Endodermal cell (in vitro differentiated cells): ENCODE measurements around the gene PDIA4. TPM values are rescaled to one million over a fixed set of nuclear protein-coding genes. Genes with fewer than 3 reads are reported as not detected.

Experiments used
- DNase-seq: peaks from one replicate; pipeline ENCODE4 v3.0.0-alpha.2; 2017
- H3K27ac ChIP-seq: 2 replicates; pipeline ENCODE4 v1.5.1; 2013; ENCODE audit warnings: mild to moderate bottlenecking, low read depth, low read length, moderate library complexity
- H3K27me3 ChIP-seq: 2 replicates; pipeline ENCODE4 v1.6.1; 2013; ENCODE audit warnings: mild to moderate bottlenecking, low read length, moderate library complexity; ENCODE audit not compliant: insufficient read depth, control insufficient read depth, poor library complexity, severe bottlenecking
- H3K36me3 ChIP-seq: 2 replicates; pipeline ENCODE4 v1.7.0; 2013; ENCODE audit warnings: mild to moderate bottlenecking, low read length, moderate library complexity; ENCODE audit not compliant: control insufficient read depth, insufficient read depth
- H3K4me1 ChIP-seq: one replicate; pipeline ENCODE4 v1.7.0; 2013; ENCODE audit warnings: low read length; ENCODE audit not compliant: control insufficient read depth, insufficient read depth
- H3K4me3 ChIP-seq: 2 replicates; pipeline ENCODE4 v1.5.1; 2013; ENCODE audit warnings: mild to moderate bottlenecking, low read length, moderate library complexity
- H3K9ac ChIP-seq: 2 replicates; pipeline ENCODE4 v1.6.1; 2013; ENCODE audit warnings: mild to moderate bottlenecking, low read length, moderate library complexity; ENCODE audit not compliant: poor library complexity, severe bottlenecking; ENCODE audit errors: extremely low read depth
- H3K9me3 ChIP-seq: 2 replicates; pipeline ENCODE4 v1.6.1; 2013; ENCODE audit warnings: mild to moderate bottlenecking, low read length, moderate library complexity; ENCODE audit not compliant: control insufficient read depth
- H3K27ac Mint-ChIP-seq: 2 replicates; pipeline ENCODE4 v1.8.0; 2020; ENCODE audit warnings: mixed read lengths
- H3K27me3 Mint-ChIP-seq: 2 replicates; pipeline ENCODE4 v1.8.0; 2021; ENCODE audit warnings: mild to moderate bottlenecking, mixed read lengths; ENCODE audit not compliant: insufficient read depth
- H3K36me3 Mint-ChIP-seq: 2 replicates; pipeline ENCODE4 v1.8.0; 2020; ENCODE audit warnings: low read depth, mixed read lengths
- H3K4me1 Mint-ChIP-seq: 2 replicates; pipeline ENCODE4 v1.8.0; 2020; ENCODE audit warnings: mixed read lengths
- H3K4me3 Mint-ChIP-seq: 2 replicates; pipeline ENCODE4 v1.8.0; 2020; ENCODE audit warnings: mild to moderate bottlenecking, moderate library complexity, mixed read lengths
- H3K9me3 Mint-ChIP-seq: 2 replicates; pipeline ENCODE4 v1.8.0; 2020; ENCODE audit warnings: mild to moderate bottlenecking, mixed read lengths
- CTCF ChIP-seq: fragments of 200-600 bp; sonication (generic); conservative IDR thresholded peaks from 2 replicates; pipeline ENCODE4 v1.5.0; 2021; ENCODE audit warnings: antibody characterized with exemption, mild to moderate bottlenecking
- WGBS, 2 experiments: methylation state at CpG; one replicate each; pipeline versions ENCODE4 v1.1.5 to v1.1.7; 2013; ENCODE audit warnings: missing lambda C conversion rate in 2 of 2, mixed read lengths in 1 of 2; ENCODE audit not compliant: insufficient coverage in 1 of 2, insufficient read length in 1 of 2; 5-methylcytosine and 5-hydroxymethylcytosine counted together
- total RNA-seq, 2 donors: library from RNA; stranded (reverse); fragmentation: NEBNext Ultra II Directional in 1 of 2; extraction: Animal tissue kit (Norgen Biotek cat#: 25700) in 1 of 2; gene quantifications; 2 replicates in 1 of 2; 3 replicates in 1 of 2; pipeline ENCODE4 v1.2.1, GENCODE V29; 2021

PDIA4 gene
- total RNA-seq, 2 donors from 2014 or later = 369 to 402 TPM

DNA sequence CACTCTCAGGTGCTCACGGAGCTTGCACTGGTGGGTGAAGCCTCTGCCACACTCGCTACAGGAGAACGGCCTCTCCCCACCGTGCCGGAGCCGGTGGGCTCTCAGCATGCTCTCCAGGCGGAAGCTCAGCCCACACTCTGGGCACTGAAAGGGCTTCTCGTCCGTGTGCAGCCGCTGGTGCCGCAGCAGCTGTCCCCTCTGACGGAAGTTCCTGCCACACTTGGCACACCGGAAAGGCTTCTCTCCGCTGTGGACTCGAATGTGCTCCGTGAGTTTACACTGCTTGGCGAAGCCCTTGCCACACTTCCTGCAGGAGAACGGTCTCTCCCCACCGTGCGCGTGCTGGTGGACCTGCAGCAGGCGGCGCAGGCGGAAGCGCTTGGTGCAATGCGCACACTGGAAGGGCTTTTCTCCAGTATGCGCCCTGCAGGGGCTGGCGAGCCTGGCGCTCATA lies 42.9 kb upstream of the PDIA4 start:
- no peaks in the 10 kb centered on the region for H3K9me3 ChIP-seq
- H3K4me3 Mint-ChIP-seq = no peak overlapping the region
- no peak overlapping the region for H3K4me3 ChIP-seq
- H3K36me3 Mint-ChIP-seq = peaks cover 45% of the 10 kb centered on the region
- H3K9ac ChIP-seq = no peak overlapping the region
- H3K27me3 Mint-ChIP-seq = no peaks in the 10 kb centered on the region
- H3K4me1 ChIP-seq = no peaks in the 10 kb centered on the region
- 95 to 96% methylated on average over 27 to 29 of the region's 29 CpGs for WGBS, 2 experiments
- TF ChIP-seq CTCF = no peak
- H3K36me3 ChIP-seq = peaks cover 45% of the 10 kb centered on the region
- H3K27ac ChIP-seq = no peak overlapping the region
- DNase-seq = no peak
- H3K27ac Mint-ChIP-seq = no peak overlapping the region
- no peaks in the 10 kb centered on the region for H3K27me3 ChIP-seq
- H3K9me3 Mint-ChIP-seq = no peaks in the 10 kb centered on the region
- no peaks in the 10 kb centered on the region for H3K4me1 Mint-ChIP-seq

GRCh38 chr7:149070372-149071125 lies 42.2 kb upstream of the PDIA4 start:
- Histone ChIP-seq H3K9ac (no peak overlapping the region), H3K9me3 (no peaks in the 10 kb centered on the region), H3K36me3 (peaks cover 45% of the 10 kb centered on the region), H3K4me1 (no peaks in the 10 kb centered on the region), H3K27me3 (no peaks in the 10 kb centered on the region), H3K4me3 (no peak overlapping the region), H3K27ac (peak overlapping the region; percentile 24)
- peaks cover 47% of the 10 kb centered on the region for H3K36me3 Mint-ChIP-seq
- H3K4me3 Mint-ChIP-seq = no peak overlapping the region
- no peaks in the 10 kb centered on the region for H3K27me3 Mint-ChIP-seq
- TF ChIP-seq CTCF = no peak
- no peaks in the 10 kb centered on the region for H3K4me1 Mint-ChIP-seq
- DNase-seq = no peak
- no peak overlapping the region for H3K27ac Mint-ChIP-seq
- H3K9me3 Mint-ChIP-seq = no peaks in the 10 kb centered on the region
- 95 to 97% methylated on average over 28 to 31 of the region's 31 CpGs for WGBS, 2 experiments

DNA sequence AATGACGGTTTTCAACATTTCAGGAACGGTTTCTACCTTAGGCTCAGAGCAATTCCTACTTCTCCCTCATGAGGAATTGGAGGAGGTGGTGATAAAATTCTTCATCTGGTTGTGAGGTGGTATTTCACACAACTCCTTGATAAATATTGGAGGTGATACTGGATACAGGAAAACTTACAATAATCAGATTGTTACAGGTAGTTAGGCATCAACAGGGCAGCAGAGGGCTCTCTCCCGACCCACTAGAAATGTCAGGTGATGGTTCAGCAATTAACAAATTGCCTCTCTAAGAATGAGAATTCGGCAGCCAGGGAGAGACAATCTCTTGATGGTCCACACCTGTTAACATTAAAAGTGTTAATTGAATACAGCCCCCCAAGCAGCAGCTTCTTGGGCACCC lies 39.6 kb upstream of the PDIA4 start:
- Histone ChIP-seq H3K4me3 (no peak overlapping the region), H3K36me3 (peaks cover 32% of the 10 kb centered on the region), H3K9ac (no peak overlapping the region), H3K4me1 (no peaks in the 10 kb centered on the region), H3K27me3 (no peaks in the 10 kb centered on the region), H3K27ac (no peak overlapping the region), H3K9me3 (no peaks in the 10 kb centered on the region)
- DNase-seq = no peak
- TF ChIP-seq CTCF = peak; percentile 54
- H3K4me3 Mint-ChIP-seq = no peak overlapping the region
- H3K27ac Mint-ChIP-seq = no peak overlapping the region
- H3K27me3 Mint-ChIP-seq = no peaks in the 10 kb centered on the region
- peaks cover 36% of the 10 kb centered on the region for H3K36me3 Mint-ChIP-seq
- H3K4me1 Mint-ChIP-seq = no peaks in the 10 kb centered on the region
- H3K9me3 Mint-ChIP-seq = no peaks in the 10 kb centered on the region
- WGBS, 2 experiments = 71 to 84% methylated on average over 1 to 4 of the region's 4 CpGs
